HepG2 (cell line): ENCODE measurements around the gene NDUFA13. TPM values are rescaled to one million over a fixed set of nuclear protein-coding genes. Genes with fewer than 3 reads are reported as not detected.

Source experiments
- ATAC-seq: fragments of 200-7000 bp; cut with Tn5 transposase; 3 replicates; pipeline ENCODE4 v1.9.1; 2020; ENCODE audit warnings: mild to moderate bottlenecking, moderate library complexity
- BruUV-seq: library from RNA; stranded (reverse); fragments of 400-500 nt; replicated peaks from 2 replicates; lab custom pipeline; 2021; lab: Mats Ljungman, UMichigan
- CTCF ChIA-PET: fragments of 300-600 bp; formaldehyde crosslinking; extraction: SDS; loops from one replicate; lab custom pipeline; 2021; ENCODE audit warnings: low total read pairs, inconsistent platforms, low intra/inter-chr PET ratio; lab: Yijun Ruan, JAX
- POLR2A ChIA-PET: fragments of 350-600 bp; sonication (Branson Sonifier 250); formaldehyde crosslinking; loops from one replicate; lab custom pipeline; 2020; ENCODE audit warnings: antibody characterized with exemption, inconsistent platforms; lab: Yijun Ruan, JAX
- DNase-seq: peaks from one replicate; pipeline ENCODE4 v3.0.0-alpha.2; 2015; ENCODE audit warnings: low spot score
- FAIRE-seq: peaks from 3 replicates; lab custom pipeline; 2011; peaks lifted over from hg19 to GRCh38; lab: Jason Lieb, UNC
- H2AFZ ChIP-seq: one replicate; pipeline ENCODE4 v1.6.1; 2011; ENCODE audit warnings: low read length, inconsistent platforms
- H3K27ac ChIP-seq: fragments of 300-600 bp; 3 replicates; pipeline ENCODE4 v1.8.0; 2011; ENCODE audit warnings: mixed run types, mild to moderate bottlenecking, mixed read lengths, low read length, inconsistent platforms; ENCODE audit not compliant: insufficient read depth; ENCODE audit errors: extremely low read length
- H3K27me3 ChIP-seq, 2 experiments: fragments of 200-600 bp in 1 of 2; 2 replicates in 1 of 2; 3 replicates in 1 of 2; pipeline versions ENCODE4 v1.6.0 to v1.8.0; 2011; ENCODE audit warnings: low read length in 2 of 2, mild to moderate bottlenecking in 2 of 2, moderate library complexity in 2 of 2, inconsistent platforms in 1 of 2; ENCODE audit not compliant: insufficient read depth in 2 of 2, control insufficient read depth in 1 of 2
- H3K36me3 ChIP-seq, 2 experiments: fragments of 200-600 bp in 1 of 2; replicated peaks in 1 of 2; 2 replicates in 1 of 2; 3 replicates in 1 of 2; pipeline versions ENCODE4 v1.5.1 to v1.8.0; 2011; ENCODE audit warnings: low read length in 2 of 2, inconsistent platforms in 1 of 2; ENCODE audit not compliant: insufficient read depth in 2 of 2, control insufficient read depth in 1 of 2
- H3K4me1 ChIP-seq: 2 replicates; pipeline ENCODE4 v1.5.1; 2012; ENCODE audit warnings: low read length, inconsistent platforms; ENCODE audit not compliant: insufficient read depth
- H3K4me2 ChIP-seq: 2 replicates; pipeline ENCODE4 v1.6.0; 2011; ENCODE audit warnings: low read depth, low read length, inconsistent platforms
- H3K4me3 ChIP-seq, 3 experiments: fragments of 200-600 bp in 1 of 3; sonication (generic), shearing (Covaris generic) in 1 of 3; replicated peaks in 1 of 3; 2 replicates each; pipeline ENCODE4 v1.5.1; 2011 to 2016; ENCODE audit warnings: low read length in 3 of 3, inconsistent platforms in 2 of 3, low read depth in 2 of 3, mild to moderate bottlenecking in 2 of 3, control low read depth in 1 of 3, mixed read lengths in 1 of 3; ENCODE audit not compliant: insufficient read depth in 1 of 3
- H3K79me2 ChIP-seq: one replicate; pipeline ENCODE4 v1.6.1; 2011; ENCODE audit warnings: low read length, inconsistent platforms; ENCODE audit not compliant: insufficient read depth
- H3K9ac ChIP-seq: 2 replicates; pipeline ENCODE4 v1.6.0; 2011; ENCODE audit warnings: mild to moderate bottlenecking, low read depth, low read length, inconsistent platforms; ENCODE audit not compliant: insufficient read depth
- H3K9me3 ChIP-seq: 2 replicates; pipeline ENCODE4 v1.5.1; 2012; ENCODE audit warnings: mild to moderate bottlenecking, low read length
- H4K20me1 ChIP-seq: 2 replicates; pipeline ENCODE4 v1.6.0; 2011; ENCODE audit warnings: inconsistent platforms, mild to moderate bottlenecking, low read length, moderate library complexity; ENCODE audit not compliant: insufficient read depth
- CBX1 ChIP-seq: IDR thresholded peaks from one replicate; pipeline ENCODE4 v1.6.1; 2016; ENCODE audit warnings: antibody characterized with exemption, low read depth
- ESRRA ChIP-seq: sonication (generic); formaldehyde crosslinking; IDR thresholded peaks from 2 replicates; pipeline ENCODE4 v1.5.1; 2020; ENCODE audit warnings: mild to moderate bottlenecking, low read depth, missing genetic modification reagents
- GFI1 ChIP-seq: sonication (generic); formaldehyde crosslinking; IDR thresholded peaks from 2 replicates; pipeline ENCODE4 v1.5.0; 2020; ENCODE audit warnings: missing genetic modification reagents, mild to moderate bottlenecking, borderline replicate concordance
- SPEN ChIP-seq: sonication (generic); formaldehyde crosslinking; IDR thresholded peaks from 2 replicates; pipeline ENCODE4 v1.5.1; 2020; ENCODE audit warnings: low read depth, mild to moderate bottlenecking, missing genetic modification reagents
- TIGD3 ChIP-seq: sonication (generic); formaldehyde crosslinking; IDR thresholded peaks from 2 replicates; pipeline ENCODE4 v1.5.1; 2020; ENCODE audit warnings: mild to moderate bottlenecking, missing genetic modification reagents, borderline replicate concordance
- ZMYM3 ChIP-seq: sonication (generic); formaldehyde crosslinking; IDR thresholded peaks from 2 replicates; pipeline ENCODE4 v1.5.1; 2020; ENCODE audit warnings: mild to moderate bottlenecking, missing genetic modification reagents
- ZNF234 ChIP-seq: sonication (generic); formaldehyde crosslinking; conservative IDR thresholded peaks from 2 replicates; pipeline ENCODE4 v1.5.1; 2020; ENCODE audit warnings: mild to moderate bottlenecking, missing genetic modification reagents
- ZNF670 ChIP-seq: sonication (generic); formaldehyde crosslinking; IDR thresholded peaks from 2 replicates; pipeline ENCODE4 v1.8.0; 2022; ENCODE audit warnings: mild to moderate bottlenecking, missing genetic modification reagents, borderline replicate concordance
- ZNF704 ChIP-seq: sonication (generic); formaldehyde crosslinking; IDR thresholded peaks from 2 replicates; pipeline ENCODE4 v1.8.1; 2023; ENCODE audit warnings: mild to moderate bottlenecking, inconsistent platforms, moderate library complexity, missing genetic modification reagents, borderline replicate concordance
- ZSCAN20 ChIP-seq: sonication (generic); formaldehyde crosslinking; IDR thresholded peaks from 2 replicates; pipeline ENCODE4 v1.4.0; 2020; ENCODE audit warnings: missing genetic modification reagents, mild to moderate bottlenecking, borderline replicate concordance
- ZSCAN22 ChIP-seq: sonication (generic); formaldehyde crosslinking; IDR thresholded peaks from 2 replicates; pipeline ENCODE4 v1.4.0; 2020; ENCODE audit warnings: mild to moderate bottlenecking, missing genetic modification reagents
- WGBS: methylation state at CpG from one replicate; pipeline ENCODE4 v1.1.6; 2017; ENCODE audit warnings: low lambda C conversion rate; 5-methylcytosine and 5-hydroxymethylcytosine counted together
- in situ Hi-C: cut with HindIII; loops from 2 replicates; pipeline ENCODE4 v1.10.0; 2017; ENCODE audit warnings: low pct_unique_long_range_greater_than_20kb; ENCODE audit not compliant: extremely low pct_ligation_motif_present
- intact Hi-C: fragments of 100-400 bp; cut with micrococcal nuclease; formaldehyde crosslinking; loops from one replicate; pipeline ENCODE4 v1.10.0; 2022; ENCODE audit not compliant: unreplicated experiment
- polyA plus RNA-seq, 8 experiments: library from polyadenylated mRNA; depleted of rRNA in 3 of 8; stranded (reverse) in 7 of 8; unstranded in 1 of 8; fragments of >200 nt; fragmentation: Illumina TruSeq in 4 of 8; extraction: Trizol in 4 of 8; gene quantifications; 2 replicates each; pipeline versions ENCODE4 v1.2.1 to v1.2.3, GENCODE V29; 2011 to 2016; ENCODE audit warnings: low read depth in 4 of 8, missing spikeins in 1 of 8, mixed read lengths in 1 of 8; ENCODE audit not compliant: insufficient read depth in 1 of 8
- total RNA-seq, 5 experiments: library from RNA; depleted of rRNA; stranded (reverse); fragments of >200 nt; fragmentation: Illumina TruSeq; extraction: Trizol; gene quantifications; 2 replicates each; pipeline ENCODE4 v1.2.3, GENCODE V29; 2016; ENCODE audit warnings: low read depth in 1 of 5
- TF ChIP-seq, protein P1 (sequence below): sonication (generic); formaldehyde crosslinking; IDR thresholded peaks from 2 replicates; pipeline ENCODE4 v1.8.0; 2022; ENCODE audit warnings: missing genetic modification reagents, mild to moderate bottlenecking, inconsistent platforms, borderline replicate concordance
- TF ChIP-seq, protein P2 (sequence below): sonication (generic); formaldehyde crosslinking; IDR thresholded peaks from 2 replicates; pipeline ENCODE4 v1.4.0; 2020; ENCODE audit warnings: mild to moderate bottlenecking, missing genetic modification reagents, borderline replicate concordance

The NDUFA13 gene
- total and polyA plus RNA-seq, 2 of the 13 experiments (the other 11 are each of a cell fraction or from before 2014, with no cell fraction given): 337 to 366 TPM

GRCh38 chr19:19517235-19517619, 1.2 kb downstream of the NDUFA13 start:
- H4K20me1 ChIP-seq: 0 out of 2 replicates have a peak, but pooled peaks cover 11% of the 10 kb centered on the region
- no peaks in the 10 kb centered on the region; a peak in 1 of 5 replicates for H3K27me3 ChIP-seq
- no peak overlapping the region for H2AFZ ChIP-seq
- no peaks in the 10 kb centered on the region for H3K9me3 ChIP-seq
- FAIRE-seq: no peak
- intact Hi-C loops (no loop called here), in situ Hi-C loops (no loop called here)
- H3K4me2 ChIP-seq: peak overlapping the region; percentile 92
- no peak for DNase-seq
- peaks cover 17% of the 10 kb centered on the region for H3K4me1 ChIP-seq
- no peak for ATAC-seq
- peaks cover 4 to 14% of the 10 kb centered on the region in 2 experiments; a peak in 4 of 5 replicates for H3K36me3 ChIP-seq
- H3K79me2 ChIP-seq: peaks cover 27% of the 10 kb centered on the region
- no TSS peak for BruUV-seq
- H3K27ac ChIP-seq: no peak overlapping the region
- H3K4me3 ChIP-seq: peak overlapping the region; percentile 78 to 100 (median 93)
- CTCF ChIA-PET: no interaction called here
- TF ChIP-seq ZNF670 (CRISPR knock-in tag): no peak
- TF ChIP-seq GFI1 (CRISPR knock-in tag): no peak
- no peak for TF ChIP-seq ZSCAN22 (CRISPR knock-in tag)
- WGBS: 96% methylated on average over 10 of the region's 10 CpGs
- POLR2A ChIA-PET: no interaction called here
- H3K9ac ChIP-seq: peak overlapping the region; percentile 81

DNA sequence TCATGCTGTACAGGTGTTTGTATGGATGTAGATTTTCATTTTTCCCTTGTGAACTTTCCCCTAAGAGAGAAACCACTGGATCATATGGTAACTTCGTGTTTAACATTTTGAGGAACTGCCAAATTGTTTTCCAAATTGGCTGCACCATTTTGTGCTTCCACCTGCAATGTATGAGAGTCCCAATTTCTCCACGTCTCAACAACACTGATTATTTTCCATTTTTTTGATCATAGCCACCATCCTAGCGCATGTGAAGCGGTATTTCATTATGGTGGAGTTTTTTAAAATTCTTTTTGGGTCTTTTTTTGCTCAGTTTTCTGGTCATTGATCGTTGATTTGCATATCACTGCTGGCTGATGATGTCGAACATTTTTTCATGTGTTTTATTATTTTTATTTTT, 5.0 kb downstream of the NDUFA13 start:
- Histone ChIP-seq H3K4me1 (peaks cover 12% of the 10 kb centered on the region), H3K4me3 (no peak overlapping the region), H4K20me1 (peaks cover 22% of the 10 kb centered on the region), H3K27ac (no peak overlapping the region), H3K9me3 (no peaks in the 10 kb centered on the region), H3K79me2 (peaks cover 34% of the 10 kb centered on the region), H3K36me3 (peaks cover 6 to 20% of the 10 kb centered on the region in 2 experiments), H3K4me2 (no peak overlapping the region), H3K9ac (no peak overlapping the region), H2AFZ (no peak overlapping the region), H3K27me3 (no peaks in the 10 kb centered on the region; a peak in 1 of 5 replicates)
- FAIRE-seq (no peak), DNase-seq (no peak), ATAC-seq (no peak)
- in situ Hi-C loops: no loop called here
- ChIA-PET CTCF (no interaction called here), POLR2A (no interaction called here)
- BruUV-seq: no TSS peak
- intact Hi-C loops: no loop called here
- WGBS: 89% methylated on average over 6 of the region's 6 CpGs
- TF ChIP-seq ZSCAN20 (no peak), ZNF234 (CRISPR knock-in tag) (no peak), SPEN (CRISPR knock-in tag) (no peak), ESRRA (CRISPR knock-in tag) (no peak), CBX1 (no peak), ZNF704 (CRISPR knock-in tag) (no peak), TIGD3 (CRISPR knock-in tag) (no peak), ZMYM3 (CRISPR knock-in tag) (no peak)
- TF ChIP-seq, protein P1, sequence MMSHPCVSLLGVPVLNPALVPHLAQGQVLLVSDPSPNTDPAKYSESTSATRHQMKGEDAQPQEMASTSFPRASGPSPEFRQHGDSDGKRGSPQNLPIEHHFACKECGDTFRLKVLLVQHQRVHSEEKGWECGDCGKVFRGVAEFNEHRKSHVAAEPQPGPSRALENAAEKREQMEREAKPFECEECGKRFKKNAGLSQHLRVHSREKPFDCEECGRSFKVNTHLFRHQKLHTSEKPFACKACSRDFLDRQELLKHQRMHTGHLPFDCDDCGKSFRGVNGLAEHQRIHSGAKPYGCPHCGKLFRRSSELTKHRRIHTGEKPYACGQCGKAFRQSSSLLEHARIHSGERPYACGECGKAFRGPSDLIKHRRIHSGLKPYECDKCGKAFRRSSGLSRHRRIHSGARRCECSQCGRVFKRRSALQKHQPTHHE (CRISPR knock-in tag): no peak
- TF ChIP-seq, protein P2, sequence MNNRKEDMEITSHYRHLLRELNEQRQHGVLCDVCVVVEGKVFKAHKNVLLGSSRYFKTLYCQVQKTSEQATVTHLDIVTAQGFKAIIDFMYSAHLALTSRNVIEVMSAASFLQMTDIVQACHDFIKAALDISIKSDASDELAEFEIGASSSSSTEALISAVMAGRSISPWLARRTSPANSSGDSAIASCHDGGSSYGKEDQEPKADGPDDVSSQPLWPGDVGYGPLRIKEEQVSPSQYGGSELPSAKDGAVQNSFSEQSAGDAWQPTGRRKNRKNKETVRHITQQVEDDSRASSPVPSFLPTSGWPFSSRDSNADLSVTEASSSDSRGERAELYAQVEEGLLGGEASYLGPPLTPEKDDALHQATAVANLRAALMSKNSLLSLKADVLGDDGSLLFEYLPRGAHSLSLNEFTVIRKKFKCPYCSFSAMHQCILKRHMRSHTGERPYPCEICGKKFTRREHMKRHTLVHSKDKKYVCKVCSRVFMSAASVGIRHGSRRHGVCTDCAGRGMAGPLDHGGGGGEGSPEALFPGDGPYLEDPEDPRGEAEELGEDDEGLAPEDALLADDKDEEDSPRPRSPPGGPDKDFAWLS (CRISPR knock-in tag): no peak
